ENCODE data around the gene NOS1. TPM values are rescaled to one million over a fixed set of nuclear protein-coding genes. Genes with fewer than 3 reads are reported as not detected.

The NOS1 gene
- total RNA-seq, 1 donor from 2014 or later = 0.21 TPM

DNA sequence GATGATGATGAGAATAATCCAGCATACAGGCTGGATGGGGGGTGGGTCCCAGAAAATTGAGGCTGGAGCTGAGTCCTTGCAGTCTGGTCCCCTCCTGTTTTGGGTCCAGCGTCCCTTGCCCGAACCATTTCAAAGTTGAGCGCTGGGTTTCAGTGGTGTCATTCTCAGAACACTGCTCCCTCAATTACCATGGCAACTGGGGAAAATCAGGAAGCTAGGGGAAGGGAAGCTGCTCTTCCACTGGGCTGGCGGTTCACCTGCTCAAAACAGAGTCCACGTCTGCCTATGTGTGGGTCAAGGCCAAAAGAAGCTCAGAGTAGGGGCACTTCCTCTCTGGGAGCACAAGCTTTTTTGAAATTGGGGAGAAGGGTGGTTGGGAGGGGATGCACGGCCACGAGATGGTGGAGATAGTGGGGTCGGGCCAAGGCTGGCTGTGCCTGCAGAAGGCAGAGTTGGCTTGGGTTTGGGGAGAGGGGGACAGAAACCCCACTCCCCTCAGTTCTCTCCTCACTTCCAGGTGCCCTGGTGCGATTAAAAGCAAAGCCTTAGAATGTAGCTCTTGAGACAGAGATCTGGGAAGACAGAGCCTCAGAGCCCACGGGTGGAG, 1.7 kb upstream of the NOS1 start:
- Histone ChIP-seq H3K4me1 (no peaks in the 10 kb centered on the region), H3K36me3 (no peaks in the 10 kb centered on the region), H3K27ac (no peak overlapping the region), H3K9me3 (no peaks in the 10 kb centered on the region), H3K27me3 (no peaks in the 10 kb centered on the region), H3K4me3 (no peak overlapping the region)
- no peak for DNase-seq (ENCODE audit: low spot score in 2 of 2)
- TF ChIP-seq, protein P1, sequence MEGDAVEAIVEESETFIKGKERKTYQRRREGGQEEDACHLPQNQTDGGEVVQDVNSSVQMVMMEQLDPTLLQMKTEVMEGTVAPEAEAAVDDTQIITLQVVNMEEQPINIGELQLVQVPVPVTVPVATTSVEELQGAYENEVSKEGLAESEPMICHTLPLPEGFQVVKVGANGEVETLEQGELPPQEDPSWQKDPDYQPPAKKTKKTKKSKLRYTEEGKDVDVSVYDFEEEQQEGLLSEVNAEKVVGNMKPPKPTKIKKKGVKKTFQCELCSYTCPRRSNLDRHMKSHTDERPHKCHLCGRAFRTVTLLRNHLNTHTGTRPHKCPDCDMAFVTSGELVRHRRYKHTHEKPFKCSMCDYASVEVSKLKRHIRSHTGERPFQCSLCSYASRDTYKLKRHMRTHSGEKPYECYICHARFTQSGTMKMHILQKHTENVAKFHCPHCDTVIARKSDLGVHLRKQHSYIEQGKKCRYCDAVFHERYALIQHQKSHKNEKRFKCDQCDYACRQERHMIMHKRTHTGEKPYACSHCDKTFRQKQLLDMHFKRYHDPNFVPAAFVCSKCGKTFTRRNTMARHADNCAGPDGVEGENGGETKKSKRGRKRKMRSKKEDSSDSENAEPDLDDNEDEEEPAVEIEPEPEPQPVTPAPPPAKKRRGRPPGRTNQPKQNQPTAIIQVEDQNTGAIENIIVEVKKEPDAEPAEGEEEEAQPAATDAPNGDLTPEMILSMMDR (IDR thresholded peaks at IDR 0.05) = no peak
- intact Hi-C loops (cut with DNase I) = no loop called here

DNA sequence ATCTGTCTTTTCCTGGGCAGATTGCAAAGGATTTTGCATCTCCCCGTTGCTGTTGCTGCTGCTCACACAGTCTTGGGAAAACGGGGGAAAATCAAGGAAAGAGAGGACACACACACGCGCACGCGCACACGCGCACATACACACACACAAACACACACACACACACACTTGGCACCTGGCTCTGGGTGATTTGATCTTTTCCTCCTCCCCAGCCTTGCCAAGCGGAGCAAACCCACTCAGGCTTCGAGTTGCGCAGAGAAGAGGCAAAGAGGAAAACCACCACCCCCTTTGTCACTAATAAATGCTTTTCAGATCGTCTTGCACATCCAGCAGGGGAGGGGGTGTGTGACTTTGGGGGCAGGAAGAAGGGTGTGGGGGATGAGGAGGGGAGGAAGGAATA, 965 bp upstream of the NOS1 start:
- Histone ChIP-seq H3K4me3 (no peak overlapping the region), H3K36me3 (no peaks in the 10 kb centered on the region), H3K27ac (no peak overlapping the region), H3K9me3 (no peaks in the 10 kb centered on the region), H3K27me3 (no peaks in the 10 kb centered on the region), H3K4me1 (no peaks in the 10 kb centered on the region)
- TF ChIP-seq, protein P1 (IDR thresholded peaks at IDR 0.05) = no peak
- no peak for DNase-seq (ENCODE audit: low spot score in 2 of 2)
- intact Hi-C loops (cut with DNase I) = no loop called here

DNA sequence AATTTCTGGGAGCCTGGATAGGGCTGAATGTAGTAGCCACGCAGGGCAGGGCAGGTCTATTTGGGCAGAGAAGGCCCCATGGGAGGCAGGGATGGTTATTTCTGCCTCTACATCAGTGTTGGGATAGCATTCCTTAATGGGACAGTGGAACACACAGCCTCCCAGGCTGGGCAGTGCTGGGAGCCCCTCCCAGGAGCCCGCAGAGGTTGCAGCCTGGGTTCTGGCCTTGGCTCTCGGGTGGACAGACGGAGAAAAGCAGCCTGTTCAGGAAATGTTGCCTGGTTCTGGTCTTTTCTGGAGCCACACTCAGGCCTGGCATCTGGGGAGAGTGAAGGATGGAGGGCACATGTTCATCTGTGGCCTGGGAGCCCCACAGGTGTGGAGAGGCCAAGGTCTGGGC, 479 bp upstream of the NOS1 start:
- TF ChIP-seq, protein P1 (IDR thresholded peaks at IDR 0.05) = no peak
- Histone ChIP-seq H3K4me3 (no peak overlapping the region), H3K27me3 (no peaks in the 10 kb centered on the region), H3K4me1 (no peaks in the 10 kb centered on the region), H3K36me3 (no peaks in the 10 kb centered on the region), H3K9me3 (no peaks in the 10 kb centered on the region), H3K27ac (no peak overlapping the region)
- no peak for DNase-seq (ENCODE audit: low spot score in 2 of 2)
- intact Hi-C loops (cut with DNase I) = no loop called here

DNA sequence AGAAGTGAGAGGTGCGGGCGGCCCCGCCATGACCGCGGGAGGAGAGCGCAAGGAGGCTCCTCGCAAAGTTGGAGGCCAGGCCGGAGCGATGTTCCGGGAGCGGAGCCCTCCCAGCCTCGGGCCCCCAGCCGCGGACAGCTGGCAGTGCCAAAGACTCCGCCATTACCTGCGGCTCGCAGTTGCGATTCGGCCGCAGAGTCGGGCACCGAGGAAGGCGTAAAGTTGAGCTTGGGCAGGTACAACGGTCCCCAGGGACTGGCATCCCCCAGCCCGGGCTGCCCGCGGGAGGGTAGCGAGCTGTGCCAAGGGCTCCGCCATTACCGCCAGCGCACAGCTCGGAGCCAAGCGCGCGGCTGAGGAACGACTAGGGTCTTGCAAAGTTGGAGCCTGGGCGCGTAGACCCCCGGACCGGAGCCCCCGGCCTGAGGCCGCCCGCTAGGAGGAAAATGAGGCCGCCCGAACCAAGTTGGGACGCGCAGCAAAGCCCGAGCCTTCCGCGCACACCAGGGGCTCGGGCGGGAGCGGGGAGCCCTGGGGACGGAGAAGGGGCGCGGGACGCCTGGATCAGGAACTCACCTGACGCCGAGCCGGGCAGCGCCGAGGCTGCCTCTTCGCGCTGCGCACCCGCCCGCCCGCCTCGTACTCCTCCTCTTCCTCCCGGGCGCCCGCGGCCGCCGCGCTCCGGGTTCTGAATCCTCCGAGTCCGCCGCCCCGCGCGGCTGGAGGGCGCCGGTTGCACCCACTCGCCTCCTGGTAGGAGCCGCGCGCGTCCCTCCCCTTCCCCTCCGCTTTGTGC, 677 bp downstream of the NOS1 start:
- intact Hi-C loops (cut with DNase I) = no loop called here
- TF ChIP-seq, protein P1 (IDR thresholded peaks at IDR 0.05) = no peak
- Histone ChIP-seq H3K36me3 (no peaks in the 10 kb centered on the region), H3K27me3 (no peaks in the 10 kb centered on the region), H3K4me3 (no peak overlapping the region), H3K4me1 (no peaks in the 10 kb centered on the region), H3K27ac (no peak overlapping the region), H3K9me3 (no peaks in the 10 kb centered on the region)
- no peak for DNase-seq (ENCODE audit: low spot score in 2 of 2)

DNA sequence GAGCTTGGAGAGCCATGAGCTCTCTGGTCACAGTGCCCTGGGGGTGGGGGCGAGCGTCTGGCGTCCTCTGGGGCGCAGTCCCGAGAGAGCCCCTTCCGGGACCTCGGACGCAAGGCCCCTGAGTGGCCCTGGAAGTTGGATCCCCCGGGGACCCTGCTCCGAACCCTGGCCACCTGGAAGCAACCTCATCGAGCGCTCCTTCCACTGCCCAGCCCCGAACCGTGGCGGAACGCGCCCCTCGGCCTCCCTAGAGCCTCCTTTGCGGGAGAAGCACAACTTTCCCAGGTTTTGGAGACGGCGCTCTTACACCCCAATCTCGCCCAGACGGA, 1.2 kb downstream of the NOS1 start:
- Histone ChIP-seq H3K36me3 (no peaks in the 10 kb centered on the region), H3K4me1 (no peaks in the 10 kb centered on the region), H3K4me3 (no peak overlapping the region), H3K27ac (no peak overlapping the region), H3K9me3 (no peaks in the 10 kb centered on the region), H3K27me3 (no peaks in the 10 kb centered on the region)
- TF ChIP-seq, protein P1 (IDR thresholded peaks at IDR 0.05) = no peak
- intact Hi-C loops (cut with DNase I) = no loop called here
- no peak for DNase-seq (ENCODE audit: low spot score in 2 of 2)

Measured in ascending aorta (tissue), 2 donors.